ENCODE data around the gene SCARB1. TPM values are rescaled to one million over a fixed set of nuclear protein-coding genes. Genes with fewer than 3 reads are reported as not detected.

Gene SCARB1
- total RNA-seq, 1 donor from 2014 or later = 16.9 TPM

- DNase-seq (ENCODE audit: low spot score) = no peak
- Mint-ChIP-seq H3K36me3 (ENCODE audit: low read depth, unreplicated experiment) (no peaks in the 10 kb centered on the region), H3K4me1 (ENCODE audit: unreplicated experiment) (no peaks in the 10 kb centered on the region), H3K27me3 (ENCODE audit: unreplicated experiment) (peaks cover 7% of the 10 kb centered on the region), H3K4me3 (ENCODE audit: unreplicated experiment) (no peak overlapping the region), H3K9me3 (ENCODE audit: unreplicated experiment) (no peaks in the 10 kb centered on the region), H3K27ac (ENCODE audit: unreplicated experiment) (no peak overlapping the region)
- TF ChIP-seq CTCF (IDR thresholded peaks at IDR 0.05; ENCODE audit: unreplicated experiment) = no peak
Observed at GRCh38 chr12:124765581-124766489, 97.8 kb downstream of the SCARB1 start.

GRCh38 chr12:124764870-124765580 lies 98.6 kb downstream of the SCARB1 start:
- DNase-seq (ENCODE audit: low spot score) = no peak
- H3K4me1 Mint-ChIP-seq (ENCODE audit: unreplicated experiment) = no peaks in the 10 kb centered on the region
- H3K36me3 Mint-ChIP-seq (ENCODE audit: low read depth, unreplicated experiment) = no peaks in the 10 kb centered on the region
- H3K27ac Mint-ChIP-seq (ENCODE audit: unreplicated experiment) = no peak overlapping the region
- peaks cover 9% of the 10 kb centered on the region for H3K27me3 Mint-ChIP-seq (ENCODE audit: unreplicated experiment)
- TF ChIP-seq CTCF (IDR thresholded peaks at IDR 0.05; ENCODE audit: unreplicated experiment) = no peak
- no peak overlapping the region for H3K4me3 Mint-ChIP-seq (ENCODE audit: unreplicated experiment)
- H3K9me3 Mint-ChIP-seq (ENCODE audit: unreplicated experiment) = no peaks in the 10 kb centered on the region

- no peaks in the 10 kb centered on the region for H3K4me1 Mint-ChIP-seq (ENCODE audit: unreplicated experiment)
- no peak for DNase-seq (ENCODE audit: low spot score)
- no peak overlapping the region for H3K27ac Mint-ChIP-seq (ENCODE audit: unreplicated experiment)
- peaks cover 9% of the 10 kb centered on the region for H3K27me3 Mint-ChIP-seq (ENCODE audit: unreplicated experiment)
- H3K36me3 Mint-ChIP-seq (ENCODE audit: low read depth, unreplicated experiment) = no peaks in the 10 kb centered on the region
- peak; percentile 99 for TF ChIP-seq CTCF (IDR thresholded peaks at IDR 0.05; ENCODE audit: unreplicated experiment)
- no peaks in the 10 kb centered on the region for H3K9me3 Mint-ChIP-seq (ENCODE audit: unreplicated experiment)
- no peak overlapping the region for H3K4me3 Mint-ChIP-seq (ENCODE audit: unreplicated experiment)
Observed at GRCh38 chr12:124764451-124764850, 99.2 kb downstream of the SCARB1 start.

GRCh38 chr12:124763594-124763979 lies 100.1 kb downstream of the SCARB1 start:
- H3K4me1 Mint-ChIP-seq (ENCODE audit: unreplicated experiment) = no peaks in the 10 kb centered on the region
- no peaks in the 10 kb centered on the region for H3K9me3 Mint-ChIP-seq (ENCODE audit: unreplicated experiment)
- TF ChIP-seq CTCF (IDR thresholded peaks at IDR 0.05; ENCODE audit: unreplicated experiment) = no peak
- peaks cover 14% of the 10 kb centered on the region for H3K27me3 Mint-ChIP-seq (ENCODE audit: unreplicated experiment)
- no peak overlapping the region for H3K27ac Mint-ChIP-seq (ENCODE audit: unreplicated experiment)
- DNase-seq (ENCODE audit: low spot score) = no peak
- H3K4me3 Mint-ChIP-seq (ENCODE audit: unreplicated experiment) = no peak overlapping the region
- H3K36me3 Mint-ChIP-seq (ENCODE audit: low read depth, unreplicated experiment) = no peaks in the 10 kb centered on the region

Measured in endothelial cell (in vitro differentiated cells).